ENCODE results near the gene KLHL14. TPM values are rescaled to one million over a fixed set of nuclear protein-coding genes. Genes with fewer than 3 reads are reported as not detected.

The KLHL14 gene
- total RNA-seq, 1 donor from 2014 or later = 1.3 TPM

GRCh38 chr18:32764611-32765244 lies 8.1 kb downstream of the KLHL14 start:
- Mint-ChIP-seq H3K4me1 (ENCODE audit: unreplicated experiment) (peaks cover 5% of the 10 kb centered on the region), H3K27me3 (ENCODE audit: unreplicated experiment) (peaks cover 3% of the 10 kb centered on the region), H3K36me3 (ENCODE audit: low read depth, unreplicated experiment) (no peaks in the 10 kb centered on the region), H3K9me3 (ENCODE audit: unreplicated experiment) (no peaks in the 10 kb centered on the region), H3K4me3 (ENCODE audit: unreplicated experiment) (no peak overlapping the region), H3K27ac (ENCODE audit: unreplicated experiment) (no peak overlapping the region)
- TF ChIP-seq CTCF (IDR thresholded peaks at IDR 0.05; ENCODE audit: unreplicated experiment) = no peak
- no peak for DNase-seq (ENCODE audit: low spot score)

DNA sequence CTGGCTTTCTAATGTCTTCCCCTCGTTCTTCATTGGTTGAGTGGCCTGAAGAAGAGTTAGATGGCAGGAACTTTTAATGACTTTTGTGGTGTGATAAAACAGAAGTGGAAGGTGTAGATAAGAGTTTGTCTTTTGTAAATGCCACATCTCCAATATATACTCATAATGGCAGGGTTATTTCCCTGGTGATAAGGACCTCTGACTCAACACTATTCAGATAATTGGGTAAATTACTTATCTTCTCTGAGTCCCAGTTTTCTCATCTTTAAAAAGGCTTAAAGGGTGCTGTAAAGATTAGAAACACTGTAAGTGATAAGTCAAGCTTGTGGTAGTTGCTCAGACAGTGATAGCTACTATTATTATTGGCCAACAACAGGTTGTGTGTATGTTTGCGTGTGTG lies 9.5 kb downstream of the KLHL14 start:
- H3K9me3 Mint-ChIP-seq (ENCODE audit: unreplicated experiment) = no peaks in the 10 kb centered on the region
- no peak overlapping the region for H3K27ac Mint-ChIP-seq (ENCODE audit: unreplicated experiment)
- no peak overlapping the region for H3K4me3 Mint-ChIP-seq (ENCODE audit: unreplicated experiment)
- DNase-seq (ENCODE audit: low spot score) = no peak
- no peaks in the 10 kb centered on the region for H3K27me3 Mint-ChIP-seq (ENCODE audit: unreplicated experiment)
- no peaks in the 10 kb centered on the region for H3K36me3 Mint-ChIP-seq (ENCODE audit: low read depth, unreplicated experiment)
- no peaks in the 10 kb centered on the region for H3K4me1 Mint-ChIP-seq (ENCODE audit: unreplicated experiment)
- TF ChIP-seq CTCF (IDR thresholded peaks at IDR 0.05; ENCODE audit: unreplicated experiment) = no peak

DNA sequence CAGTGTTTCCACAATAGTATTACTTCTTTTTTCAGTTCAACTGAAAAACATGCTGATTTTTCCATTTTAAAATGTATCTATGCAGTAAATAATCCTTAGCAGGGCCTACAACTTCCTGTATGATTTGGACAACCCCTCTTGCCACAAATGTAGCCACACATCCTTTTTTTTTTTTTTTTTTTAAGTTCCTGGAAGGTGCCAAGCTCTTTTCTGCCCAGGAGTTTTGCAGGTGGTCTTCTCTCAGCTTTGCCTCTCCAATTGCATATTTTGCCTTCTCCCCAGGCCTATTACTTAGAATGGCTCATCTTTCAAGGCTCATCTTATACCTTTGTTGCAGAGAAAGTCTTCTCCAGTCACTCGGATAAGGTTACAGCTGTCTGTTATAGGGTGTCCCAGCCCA lies 11.6 kb downstream of the KLHL14 start:
- H3K27ac Mint-ChIP-seq (ENCODE audit: unreplicated experiment) = no peak overlapping the region
- no peak overlapping the region for H3K4me3 Mint-ChIP-seq (ENCODE audit: unreplicated experiment)
- no peaks in the 10 kb centered on the region for H3K36me3 Mint-ChIP-seq (ENCODE audit: low read depth, unreplicated experiment)

DNA sequence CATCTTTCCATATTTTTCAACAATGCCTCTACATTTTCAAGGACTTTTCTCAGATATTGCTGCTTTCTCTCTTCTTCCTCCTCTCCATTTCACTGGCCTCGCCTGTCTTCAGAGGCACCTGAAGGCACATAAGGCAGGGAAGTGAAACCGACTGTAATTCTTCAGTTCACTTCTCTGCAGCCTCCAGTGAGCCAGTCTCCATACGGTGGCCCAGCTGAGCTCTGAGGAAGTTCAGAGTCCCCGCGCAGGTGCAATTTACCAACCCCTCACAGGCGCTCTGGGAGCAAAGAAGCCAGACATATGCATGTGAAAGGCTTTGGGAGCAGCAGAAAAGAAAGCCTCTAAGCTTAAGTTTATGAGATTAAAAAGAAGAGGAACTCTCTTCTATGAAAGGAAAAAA lies 12.4 kb downstream of the KLHL14 start:
- Mint-ChIP-seq H3K27me3 (ENCODE audit: unreplicated experiment) (peaks cover 2% of the 10 kb centered on the region), H3K9me3 (ENCODE audit: unreplicated experiment) (no peaks in the 10 kb centered on the region), H3K27ac (ENCODE audit: unreplicated experiment) (no peak overlapping the region), H3K4me1 (ENCODE audit: unreplicated experiment) (no peaks in the 10 kb centered on the region), H3K36me3 (ENCODE audit: low read depth, unreplicated experiment) (no peaks in the 10 kb centered on the region), H3K4me3 (ENCODE audit: unreplicated experiment) (no peak overlapping the region)
- TF ChIP-seq CTCF (IDR thresholded peaks at IDR 0.05; ENCODE audit: unreplicated experiment) = no peak
- no peak for DNase-seq (ENCODE audit: low spot score)

More for the DNA sequence above, 11.6 kb downstream of the KLHL14 start:
- DNase-seq (ENCODE audit: low spot score) = no peak
- no peaks in the 10 kb centered on the region for H3K9me3 Mint-ChIP-seq (ENCODE audit: unreplicated experiment)
- TF ChIP-seq CTCF (IDR thresholded peaks at IDR 0.05; ENCODE audit: unreplicated experiment) = no peak
- H3K4me1 Mint-ChIP-seq (ENCODE audit: unreplicated experiment) = no peaks in the 10 kb centered on the region
- peaks cover 2% of the 10 kb centered on the region for H3K27me3 Mint-ChIP-seq (ENCODE audit: unreplicated experiment)

DNA sequence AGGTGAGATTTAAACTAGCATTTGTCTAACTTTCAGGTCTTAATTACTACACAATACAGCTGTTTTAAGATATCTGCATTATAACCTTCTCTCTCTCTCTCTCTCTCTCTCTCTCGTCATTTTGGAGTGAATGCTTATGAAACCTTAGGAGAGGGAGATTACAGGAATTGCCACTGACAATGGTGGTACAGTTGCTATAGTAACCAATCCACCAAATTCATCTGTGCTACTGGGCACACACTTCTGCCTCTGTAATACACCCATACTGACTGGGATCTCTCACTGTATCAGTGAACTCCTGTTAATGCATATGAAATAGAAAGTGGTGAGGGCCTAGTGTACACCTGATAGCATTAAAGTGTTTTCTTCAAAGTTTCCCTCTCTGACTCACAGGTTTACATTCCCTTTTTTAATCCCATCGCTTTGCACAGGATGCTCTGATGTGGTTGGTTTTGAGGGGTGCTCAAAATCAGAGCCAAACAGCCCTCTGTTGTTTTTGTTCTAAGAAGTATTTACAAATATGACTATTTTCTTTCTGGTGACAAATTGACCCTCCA lies 13.1 kb downstream of the KLHL14 start:
- Mint-ChIP-seq H3K27me3 (ENCODE audit: unreplicated experiment) (peaks cover 2% of the 10 kb centered on the region), H3K4me1 (ENCODE audit: unreplicated experiment) (no peaks in the 10 kb centered on the region), H3K4me3 (ENCODE audit: unreplicated experiment) (no peak overlapping the region), H3K9me3 (ENCODE audit: unreplicated experiment) (no peaks in the 10 kb centered on the region), H3K27ac (ENCODE audit: unreplicated experiment) (no peak overlapping the region), H3K36me3 (ENCODE audit: low read depth, unreplicated experiment) (no peaks in the 10 kb centered on the region)
- TF ChIP-seq CTCF (IDR thresholded peaks at IDR 0.05; ENCODE audit: unreplicated experiment) = no peak
- no peak for DNase-seq (ENCODE audit: low spot score)
